Fibroblast of lung (primary cell): Measurements from ENCODE around the gene DDHD1. TPM values are rescaled to one million over a fixed set of nuclear protein-coding genes. Genes with fewer than 3 reads are reported as not detected.

ENCODE experiments used
- DNase-seq, 2 donors: peaks; one replicate each; pipeline versions ENCODE4 v3.0.0 to v3.0.0-alpha.2; 2010; ENCODE audit warnings: low read depth in 2 of 2
- H2AFZ ChIP-seq: 2 replicates; pipeline ENCODE4 v1.5.1; 2012; ENCODE audit warnings: low read length, control low read depth, inconsistent platforms
- H3K27ac ChIP-seq: 2 replicates; pipeline ENCODE4 v1.5.1; 2011; ENCODE audit warnings: low read length, control low read depth; ENCODE audit not compliant: insufficient read depth
- H3K27me3 ChIP-seq: 2 replicates; pipeline ENCODE4 v1.5.1; 2011; ENCODE audit warnings: mild to moderate bottlenecking, low read length; ENCODE audit not compliant: control insufficient read depth, insufficient read depth
- H3K36me3 ChIP-seq: 2 replicates; pipeline ENCODE4 v1.5.1; 2011; ENCODE audit warnings: low read length; ENCODE audit not compliant: control insufficient read depth, insufficient read depth
- H3K4me1 ChIP-seq: 2 replicates; pipeline ENCODE4 v1.5.1; 2011; ENCODE audit warnings: low read length; ENCODE audit not compliant: control insufficient read depth, insufficient read depth; ENCODE audit errors: extremely low read depth
- H3K4me2 ChIP-seq: 2 replicates; pipeline ENCODE4 v1.5.1; 2011; ENCODE audit warnings: low read length, control low read depth; ENCODE audit not compliant: insufficient read depth; ENCODE audit errors: extremely low read depth
- H3K4me3 ChIP-seq, 4 experiments: fragments of 200-600 bp in 1 of 4; sonication (generic) in 1 of 4; replicated peaks in 1 of 4; 2 replicates each; pipeline ENCODE4 v1.5.1; 2011 to 2016; ENCODE audit warnings: low read length in 4 of 4, low read depth in 3 of 4, mild to moderate bottlenecking in 3 of 4, control low read depth in 2 of 4, inconsistent platforms in 1 of 4, mixed read lengths in 1 of 4; ENCODE audit not compliant: insufficient read depth in 1 of 4; ENCODE audit errors: control extremely low read depth in 1 of 4
- H3K79me2 ChIP-seq: 2 replicates; pipeline ENCODE4 v1.5.1; 2012; ENCODE audit warnings: mild to moderate bottlenecking, low read length, inconsistent platforms; ENCODE audit not compliant: control insufficient read depth, insufficient read depth
- H3K9ac ChIP-seq: 2 replicates; pipeline ENCODE4 v1.5.1; 2011; ENCODE audit warnings: mild to moderate bottlenecking, low read length, control low read depth; ENCODE audit not compliant: insufficient read depth
- H3K9me3 ChIP-seq: 2 replicates; pipeline ENCODE4 v1.5.1; 2012; ENCODE audit warnings: low read depth, low read length; ENCODE audit not compliant: control insufficient read depth, insufficient read depth
- H4K20me1 ChIP-seq: 2 replicates; pipeline ENCODE4 v1.5.1; 2011; ENCODE audit warnings: low read length; ENCODE audit not compliant: control insufficient read depth, insufficient read depth; ENCODE audit errors: extremely low read depth
- EZH2 ChIP-seq: IDR thresholded peaks from 2 replicates; pipeline ENCODE4 v1.5.1; 2012; ENCODE audit warnings: low read length, control low read depth, mild to moderate bottlenecking; ENCODE audit errors: missing control alignments
- polyA plus RNA-seq, 2 donors: library from polyadenylated mRNA; depleted of rRNA in 1 of 2; stranded (reverse) in 1 of 2; unstranded in 1 of 2; fragments of >200 nt; gene quantifications; 2 replicates each; pipeline ENCODE4 v1.2.1, GENCODE V29; 2011 to 2012; ENCODE audit warnings: missing spikeins in 1 of 2
- total RNA-seq: library from RNA; depleted of rRNA; stranded (reverse); fragments of >200 nt; gene quantifications from 2 replicates; pipeline ENCODE4 v1.2.1, GENCODE V29; 2014
- TF ChIP-seq, protein P1 (sequence below), 2 donors: IDR thresholded peaks in 1 of 2; conservative IDR thresholded peaks in 1 of 2; 1 replicate in 1 of 2; 2 replicates in 1 of 2; pipeline ENCODE4 v1.5.1; 2011 to 2012; ENCODE audit warnings: low read length in 2 of 2, control low read depth in 1 of 2, inconsistent platforms in 1 of 2, low read depth in 1 of 2, mild to moderate bottlenecking in 1 of 2

The DDHD1 gene
- total and polyA plus RNA-seq, 2 donors (not counting 1 experiment from before 2014, with no cell fraction given) = 13.6 to 30.6 TPM

DNA sequence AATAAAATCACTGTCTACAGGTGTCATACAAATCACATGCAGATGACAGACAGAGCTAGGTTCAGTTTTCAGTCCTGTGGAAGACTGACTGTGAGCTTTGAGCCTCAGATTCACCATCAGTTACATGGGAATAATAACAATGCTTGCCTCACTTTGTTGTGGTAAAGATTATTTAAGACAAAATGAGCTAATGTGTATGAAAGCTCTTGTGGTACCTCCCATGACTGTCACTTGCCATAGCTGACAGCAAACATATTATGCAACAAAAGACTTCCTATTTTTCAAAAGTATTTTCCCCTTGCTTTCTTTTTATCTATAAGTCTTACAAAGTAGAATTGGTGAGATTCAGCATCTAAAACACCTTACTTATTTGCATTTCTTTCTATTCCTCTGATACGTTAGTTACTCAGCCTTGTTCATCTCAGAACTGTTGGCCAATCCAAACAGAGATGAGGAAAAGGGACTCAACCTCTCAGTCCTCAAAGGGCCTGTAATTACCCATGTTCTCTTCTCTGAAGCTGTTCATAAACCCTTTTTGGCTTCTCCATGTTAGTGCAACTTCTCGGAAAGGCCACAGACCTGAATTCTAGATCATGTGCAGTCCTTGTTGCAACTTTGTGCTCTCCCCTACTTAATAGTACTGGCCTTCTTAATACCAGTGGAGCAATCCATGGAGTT lies 8.8 kb upstream of the DDHD1 start:
- no peaks in the 10 kb centered on the region for H3K4me1 ChIP-seq
- no peak overlapping the region for H3K27ac ChIP-seq
- no peak overlapping the region for H3K9ac ChIP-seq
- H3K27me3 ChIP-seq = no peaks in the 10 kb centered on the region
- no peaks in the 10 kb centered on the region for H3K9me3 ChIP-seq
- no peak overlapping the region for H2AFZ ChIP-seq
- no peak for TF ChIP-seq EZH2
- TF ChIP-seq, protein P1, sequence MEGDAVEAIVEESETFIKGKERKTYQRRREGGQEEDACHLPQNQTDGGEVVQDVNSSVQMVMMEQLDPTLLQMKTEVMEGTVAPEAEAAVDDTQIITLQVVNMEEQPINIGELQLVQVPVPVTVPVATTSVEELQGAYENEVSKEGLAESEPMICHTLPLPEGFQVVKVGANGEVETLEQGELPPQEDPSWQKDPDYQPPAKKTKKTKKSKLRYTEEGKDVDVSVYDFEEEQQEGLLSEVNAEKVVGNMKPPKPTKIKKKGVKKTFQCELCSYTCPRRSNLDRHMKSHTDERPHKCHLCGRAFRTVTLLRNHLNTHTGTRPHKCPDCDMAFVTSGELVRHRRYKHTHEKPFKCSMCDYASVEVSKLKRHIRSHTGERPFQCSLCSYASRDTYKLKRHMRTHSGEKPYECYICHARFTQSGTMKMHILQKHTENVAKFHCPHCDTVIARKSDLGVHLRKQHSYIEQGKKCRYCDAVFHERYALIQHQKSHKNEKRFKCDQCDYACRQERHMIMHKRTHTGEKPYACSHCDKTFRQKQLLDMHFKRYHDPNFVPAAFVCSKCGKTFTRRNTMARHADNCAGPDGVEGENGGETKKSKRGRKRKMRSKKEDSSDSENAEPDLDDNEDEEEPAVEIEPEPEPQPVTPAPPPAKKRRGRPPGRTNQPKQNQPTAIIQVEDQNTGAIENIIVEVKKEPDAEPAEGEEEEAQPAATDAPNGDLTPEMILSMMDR (conservative IDR thresholded peaks at IDR 0.05 in 1 of 2, IDR thresholded peaks at IDR 0.05 in 1 of 2; ENCODE audit: low read depth in 1 of 2, low read length in 2 of 2) = no peak
- no peak overlapping the region for H3K4me2 ChIP-seq
- no peak for DNase-seq
- H3K36me3 ChIP-seq = no peaks in the 10 kb centered on the region
- no peak overlapping the region for H3K4me3 ChIP-seq
- no peaks in the 10 kb centered on the region for H3K79me2 ChIP-seq
- no peaks in the 10 kb centered on the region for H4K20me1 ChIP-seq

DNA sequence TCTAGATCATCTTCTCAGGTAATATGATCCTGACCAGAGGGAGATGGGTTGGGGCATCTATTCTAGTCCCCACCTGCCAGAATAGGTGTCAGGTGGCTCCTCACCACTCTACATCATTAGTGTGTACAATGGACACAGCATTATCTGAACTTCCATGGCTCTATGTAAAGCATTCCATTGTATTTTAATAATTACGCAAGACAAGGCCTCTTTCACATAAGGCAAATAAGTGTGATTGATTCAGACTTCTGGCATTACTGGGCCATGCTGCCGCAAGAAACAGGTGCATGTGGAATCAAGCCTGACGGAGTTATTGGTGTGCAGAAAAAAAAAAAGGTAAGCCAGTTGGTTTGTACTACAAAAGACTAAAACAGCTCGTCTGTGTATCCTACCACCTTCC lies 3.1 kb upstream of the DDHD1 start:
- H2AFZ ChIP-seq = no peak overlapping the region
- H3K4me1 ChIP-seq = peaks cover 3% of the 10 kb centered on the region
- no peak for TF ChIP-seq EZH2
- TF ChIP-seq, protein P1 (conservative IDR thresholded peaks at IDR 0.05 in 1 of 2, IDR thresholded peaks at IDR 0.05 in 1 of 2; ENCODE audit: low read depth in 1 of 2, low read length in 2 of 2) = no peak
- peaks cover 10% of the 10 kb centered on the region for H3K79me2 ChIP-seq
- no peaks in the 10 kb centered on the region for H3K27me3 ChIP-seq
- no peaks in the 10 kb centered on the region for H4K20me1 ChIP-seq
- H3K4me2 ChIP-seq = no peak overlapping the region
- no peak overlapping the region for H3K9ac ChIP-seq
- DNase-seq = no peak
- H3K9me3 ChIP-seq = no peaks in the 10 kb centered on the region
- no peak overlapping the region for H3K27ac ChIP-seq
- no peak overlapping the region for H3K4me3 ChIP-seq
- H3K36me3 ChIP-seq = no peaks in the 10 kb centered on the region

DNA sequence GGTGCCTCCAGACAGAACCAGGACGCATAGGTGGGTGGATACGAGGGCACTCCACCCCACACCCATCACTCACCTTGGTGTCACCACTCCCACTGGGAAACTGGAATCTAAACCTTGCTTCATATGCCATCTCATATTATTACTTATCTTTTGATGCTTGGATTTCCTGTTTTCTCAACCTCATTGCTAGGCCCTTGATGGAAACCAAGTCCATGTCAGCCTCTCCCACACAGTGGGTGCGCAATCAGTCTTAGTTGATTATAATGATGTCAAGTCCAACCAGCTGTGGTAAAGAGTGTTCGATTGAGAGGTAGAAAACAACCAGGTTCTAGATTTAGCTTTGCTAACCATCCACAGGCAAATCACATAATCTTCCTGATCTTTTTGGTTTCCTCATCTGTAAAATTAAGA lies 584 bp upstream of the DDHD1 start:
- TF ChIP-seq, protein P1 (conservative IDR thresholded peaks at IDR 0.05 in 1 of 2, IDR thresholded peaks at IDR 0.05 in 1 of 2; ENCODE audit: low read depth in 1 of 2, low read length in 2 of 2) = no peak
- TF ChIP-seq EZH2 = no peak
- Histone ChIP-seq H4K20me1 (no peaks in the 10 kb centered on the region), H3K4me3 (peak overlapping the region in 3 of 4 experiments; percentile 22 to 74 (median 44)), H2AFZ (peak overlapping the region; percentile 68), H3K36me3 (no peaks in the 10 kb centered on the region), H3K27ac (no peak overlapping the region), H3K9ac (no peak overlapping the region), H3K27me3 (no peaks in the 10 kb centered on the region), H3K4me2 (no peak overlapping the region), H3K4me1 (peaks cover 3% of the 10 kb centered on the region), H3K9me3 (no peaks in the 10 kb centered on the region), H3K79me2 (peaks cover 32% of the 10 kb centered on the region)
- no peak for DNase-seq
